NCI-H82 (cell line): ENCODE data around the gene FNBP1L.
"Not testable (repeated sequence)": the region's sequence is repeated elsewhere in the genome, so short reads cannot be mapped to it uniquely, and the experiment has no call there.

Experiments
- DNase-seq: peaks from one replicate; lab custom pipeline; 2025; lab: John Stamatoyannopoulos, UW

Gene FNBP1L

GRCh38 chr1:93532780-93533378 lies 85.0 kb downstream of the FNBP1L start:
- DNase-seq = no peak

- no peak for DNase-seq
Observed at GRCh38 chr1:93533677-93534076, 85.8 kb downstream of the FNBP1L start.

GRCh38 chr1:93537396-93537795 lies 89.5 kb downstream of the FNBP1L start:
- no peak for DNase-seq

- DNase-seq = no peak
Observed at GRCh38 chr1:93537924-93538323, 90.0 kb downstream of the FNBP1L start.

- no peak for DNase-seq
Observed at GRCh38 chr1:93541045-93541444, 93.1 kb downstream of the FNBP1L start.

GRCh38 chr1:93542398-93542797 lies 94.5 kb downstream of the FNBP1L start:
- DNase-seq = no peak

GRCh38 chr1:93546162-93546863 lies 98.4 kb downstream of the FNBP1L start:
- no peak for DNase-seq

- no peak for DNase-seq
Observed at GRCh38 chr1:93549131-93549530, 101.2 kb downstream of the FNBP1L start.

- DNase-seq = no peak
Observed at GRCh38 chr1:93549811-93550210, 101.9 kb downstream of the FNBP1L start.

GRCh38 chr1:93552741-93553455 lies 105.0 kb downstream of the FNBP1L start:
- DNase-seq = peak; percentile 98

GRCh38 chr1:93553886-93554490 lies 106.1 kb downstream of the FNBP1L start:
- not testable (repeated sequence) for DNase-seq

- DNase-seq = peak; percentile 16
Observed at GRCh38 chr1:93554883-93555872, 107.3 kb downstream of the FNBP1L start.

GRCh38 chr1:93556291-93556690 lies 108.4 kb downstream of the FNBP1L start:
- peak; percentile 76 for DNase-seq

- no peak for DNase-seq
Observed at GRCh38 chr1:93559045-93559444, 111.1 kb downstream of the FNBP1L start.

GRCh38 chr1:93559695-93560094 lies 111.8 kb downstream of the FNBP1L start:
- no peak for DNase-seq

GRCh38 chr1:93565496-93566206 lies 117.7 kb downstream of the FNBP1L start:
- peak; percentile 20 for DNase-seq

- DNase-seq = no peak
Observed at GRCh38 chr1:93566227-93566626, 118.3 kb downstream of the FNBP1L start.

- DNase-seq = no peak
Observed at GRCh38 chr1:93567255-93567918, 119.5 kb downstream of the FNBP1L start.

GRCh38 chr1:93569489-93569888 lies 121.6 kb downstream of the FNBP1L start:
- no peak for DNase-seq

- DNase-seq = no peak
Observed at GRCh38 chr1:93571623-93572310, 123.8 kb downstream of the FNBP1L start.
